WI38 (cell line): ENCODE measurements around the gene CYTH2.

Experiments used
- H3K4me3 ChIP-seq: 2 replicates; pipeline ENCODE4 v1.5.1; 2011; ENCODE audit warnings: low read depth, mild to moderate bottlenecking, control low read depth, low read length
- TF ChIP-seq, protein P1 (sequence below): IDR thresholded peaks from 2 replicates; pipeline ENCODE4 v1.5.1; 2012; ENCODE audit warnings: low read depth, mild to moderate bottlenecking, control low read depth, low read length

CYTH2 gene

DNA sequence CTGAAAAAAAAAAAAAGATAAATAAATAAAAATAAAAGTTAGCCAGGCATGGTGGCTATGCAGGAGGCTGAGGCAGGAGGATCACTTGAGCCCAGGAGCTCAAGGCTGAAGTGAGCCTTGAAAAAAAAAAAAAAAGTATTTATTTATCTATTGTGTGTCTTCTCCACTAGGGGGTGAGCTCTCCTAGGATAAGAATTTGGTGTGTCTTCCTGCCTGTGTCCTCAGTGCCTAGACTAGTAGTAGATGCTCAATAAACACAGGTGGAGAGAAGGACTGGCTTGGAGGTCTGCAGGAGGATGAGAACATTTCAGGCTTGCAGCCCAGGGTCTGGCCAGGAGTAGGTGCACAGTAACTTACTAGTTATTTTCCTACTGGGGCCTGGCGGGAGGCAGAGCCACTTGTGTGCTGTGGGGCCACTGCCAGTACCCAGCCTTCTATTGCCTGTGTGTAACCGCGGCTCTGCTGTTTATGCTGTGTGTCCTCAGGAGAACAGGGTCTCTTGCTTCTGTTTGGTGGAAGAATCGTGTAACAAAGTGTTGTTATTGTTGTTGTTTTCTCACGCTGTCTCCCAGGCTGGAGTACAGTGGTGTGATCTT is 37.1 kb downstream of the CYTH2 start:
- H3K4me3 ChIP-seq, result no peak overlapping the region
- TF ChIP-seq, protein P1, sequence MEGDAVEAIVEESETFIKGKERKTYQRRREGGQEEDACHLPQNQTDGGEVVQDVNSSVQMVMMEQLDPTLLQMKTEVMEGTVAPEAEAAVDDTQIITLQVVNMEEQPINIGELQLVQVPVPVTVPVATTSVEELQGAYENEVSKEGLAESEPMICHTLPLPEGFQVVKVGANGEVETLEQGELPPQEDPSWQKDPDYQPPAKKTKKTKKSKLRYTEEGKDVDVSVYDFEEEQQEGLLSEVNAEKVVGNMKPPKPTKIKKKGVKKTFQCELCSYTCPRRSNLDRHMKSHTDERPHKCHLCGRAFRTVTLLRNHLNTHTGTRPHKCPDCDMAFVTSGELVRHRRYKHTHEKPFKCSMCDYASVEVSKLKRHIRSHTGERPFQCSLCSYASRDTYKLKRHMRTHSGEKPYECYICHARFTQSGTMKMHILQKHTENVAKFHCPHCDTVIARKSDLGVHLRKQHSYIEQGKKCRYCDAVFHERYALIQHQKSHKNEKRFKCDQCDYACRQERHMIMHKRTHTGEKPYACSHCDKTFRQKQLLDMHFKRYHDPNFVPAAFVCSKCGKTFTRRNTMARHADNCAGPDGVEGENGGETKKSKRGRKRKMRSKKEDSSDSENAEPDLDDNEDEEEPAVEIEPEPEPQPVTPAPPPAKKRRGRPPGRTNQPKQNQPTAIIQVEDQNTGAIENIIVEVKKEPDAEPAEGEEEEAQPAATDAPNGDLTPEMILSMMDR, result peak; percentile 30

- TF ChIP-seq, protein P1, result no peak
- H3K4me3 ChIP-seq, result no peak overlapping the region
Measured at GRCh38 chr19:48507911-48508439, 38.8 kb downstream of the CYTH2 start.

DNA sequence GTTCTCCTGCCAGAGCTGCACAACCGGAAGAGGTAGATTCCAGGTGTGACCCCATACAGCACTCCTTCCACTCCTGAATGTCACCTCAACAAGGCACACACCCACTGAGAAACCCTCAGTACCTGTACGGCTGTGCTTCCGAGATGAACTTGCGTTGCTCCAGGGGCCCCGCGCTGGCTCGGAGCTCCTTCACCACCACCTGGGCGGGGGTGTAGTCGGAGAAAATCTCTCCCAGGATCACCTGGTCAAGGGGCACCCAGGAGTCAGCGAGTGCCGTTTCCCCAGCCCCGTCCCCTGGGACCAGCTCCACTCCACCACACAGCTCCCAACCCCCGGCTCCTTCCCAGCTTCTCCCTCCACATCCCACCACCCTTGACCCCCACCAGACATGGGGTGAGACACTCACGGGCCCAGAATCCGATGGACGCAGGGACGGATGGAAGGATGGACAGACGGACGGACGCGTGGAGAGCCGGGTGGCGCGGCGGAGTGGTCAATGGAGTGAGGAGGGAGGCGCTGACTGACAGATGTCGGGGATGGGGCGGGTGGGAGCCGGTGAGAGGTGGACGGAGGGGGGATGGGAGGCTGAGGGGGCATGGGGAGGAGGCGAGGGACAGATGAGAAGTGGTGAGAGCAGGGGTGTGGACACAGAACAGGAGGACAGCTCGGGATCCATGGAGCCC is 39.7 kb downstream of the CYTH2 start:
- no peak overlapping the region for H3K4me3 ChIP-seq
- TF ChIP-seq, protein P1, result no peak

DNA sequence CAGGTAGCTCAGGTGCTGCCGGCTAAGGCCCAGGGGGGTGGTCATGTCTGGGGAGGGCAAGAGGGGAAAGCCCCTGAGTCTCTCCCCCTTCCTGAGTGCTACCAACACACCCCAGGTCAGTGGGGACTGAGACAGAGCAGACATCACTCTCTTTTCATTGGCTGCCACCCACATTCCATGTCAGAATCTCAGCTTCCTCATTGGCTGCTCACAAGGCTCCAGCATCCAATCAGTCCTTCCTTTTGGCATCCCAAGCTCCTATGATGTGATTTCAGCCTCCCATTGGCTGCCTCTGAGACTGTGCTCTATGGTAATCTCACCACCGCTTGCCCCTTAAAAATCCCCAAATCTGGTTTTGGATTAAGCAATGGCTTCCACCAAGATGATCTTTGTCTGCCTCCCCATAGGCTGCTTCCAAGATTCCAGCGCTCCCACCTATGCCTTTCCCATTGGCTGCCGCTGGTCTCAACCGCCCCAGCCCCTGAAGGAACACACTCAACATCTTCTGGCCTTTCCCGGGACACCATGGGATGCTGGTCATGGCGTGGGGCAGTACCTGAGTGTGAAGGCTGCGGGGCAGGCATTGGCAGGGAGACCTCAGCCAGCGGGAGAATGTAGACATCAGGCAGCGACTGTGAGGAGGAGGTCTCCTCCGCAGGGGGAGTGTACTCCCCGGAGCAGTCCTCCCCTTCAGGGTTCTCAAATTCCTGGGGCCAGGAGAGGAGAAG is 40.5 kb downstream of the CYTH2 start:
- TF ChIP-seq, protein P1, result no peak
- no peak overlapping the region for H3K4me3 ChIP-seq

DNA sequence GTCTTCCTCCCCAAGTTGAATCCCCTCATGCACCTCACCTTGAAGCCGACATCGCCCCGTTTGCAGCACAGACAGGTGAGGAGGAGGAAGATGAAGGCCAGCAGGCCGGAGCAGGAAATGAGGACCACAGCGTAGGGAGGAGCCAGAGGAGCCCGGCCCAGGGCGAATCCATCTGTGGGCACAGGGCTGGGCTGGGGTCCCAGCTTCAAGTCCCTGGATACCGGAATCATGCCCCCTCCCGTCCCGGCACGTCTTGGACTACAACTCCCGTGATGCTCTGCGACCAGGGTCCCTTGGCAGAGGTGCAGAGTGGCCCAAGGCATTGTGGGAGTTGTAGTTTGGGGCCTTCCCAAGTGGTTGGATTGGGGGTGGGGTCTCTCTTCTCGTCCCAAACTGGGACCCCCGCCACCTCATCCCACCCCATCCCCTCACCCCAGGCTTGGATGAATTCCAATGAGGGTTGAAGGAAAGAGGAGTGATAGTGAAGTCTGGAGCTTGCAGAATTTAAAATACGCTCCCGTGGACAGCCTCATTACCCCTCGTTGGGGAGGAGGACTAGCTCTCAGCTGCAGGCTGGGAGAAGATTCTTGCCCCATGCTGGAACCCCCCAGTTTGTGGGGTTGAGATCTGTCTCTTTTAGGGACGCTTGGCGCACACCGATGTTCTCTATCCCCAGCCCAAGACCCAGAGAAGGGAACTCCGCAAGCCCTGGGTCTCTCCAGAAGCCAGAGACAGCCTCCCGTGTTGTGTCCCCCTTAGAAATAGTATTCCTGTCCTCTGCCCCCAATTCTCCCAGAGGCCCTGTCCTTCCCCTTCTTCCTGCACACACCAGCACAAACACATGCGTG is 41.5 kb downstream of the CYTH2 start:
- no peak overlapping the region; the same call in 1 of the 2 replicates for H3K4me3 ChIP-seq
- TF ChIP-seq, protein P1, result no peak

DNA sequence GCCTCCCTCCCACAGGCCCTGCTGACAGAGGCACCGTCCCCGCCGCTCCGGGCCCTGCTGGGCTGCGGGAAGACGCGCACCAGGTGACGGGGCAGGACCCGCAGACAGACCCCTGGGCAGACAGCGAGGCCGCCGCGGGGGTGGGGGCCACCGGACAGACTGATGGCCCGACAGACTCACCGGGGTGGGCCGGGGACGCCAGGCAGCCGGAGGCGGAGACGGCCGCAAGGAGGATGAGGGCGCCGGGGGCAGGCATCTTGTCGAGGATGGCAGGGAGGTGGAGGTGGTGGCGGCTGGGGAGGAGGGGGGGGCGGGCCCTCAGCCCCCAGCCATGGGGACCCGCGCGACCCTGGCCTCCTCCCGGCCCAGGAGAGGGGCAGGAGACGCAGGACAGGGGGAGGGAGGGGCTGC is 42.2 kb downstream of the CYTH2 start:
- no peak overlapping the region for H3K4me3 ChIP-seq
- TF ChIP-seq, protein P1, result no peak
